H4 (cell line): ENCODE results near the gene BCL6B. TPM values are rescaled to one million over a fixed set of nuclear protein-coding genes. Genes with fewer than 3 reads are reported as not detected.
A peak's percentile ranks its signal among the peaks of the same experiment; 100 is the strongest.
"Not testable (repeated sequence)": the region's sequence is repeated elsewhere in the genome, so short reads cannot be mapped to it uniquely, and the experiment has no call there.

ENCODE experiments used
- DNase-seq: peaks from one replicate; pipeline ENCODE4 v3.0.0-alpha.2; 2015; ENCODE audit warnings: low spot score
- total RNA-seq: library from RNA; depleted of rRNA; stranded (reverse); fragments of >200 nt; shearing (Covaris generic); gene quantifications from 2 replicates; pipeline ENCODE4 v1.2.3, GENCODE V29; 2014

BCL6B gene
- total RNA-seq, 1 experiment from 2014 or later, result not detected

- no peak for DNase-seq
Measured at GRCh38 chr17:7027335-7027734, 4.5 kb downstream of the BCL6B start.

- no peak for DNase-seq
Measured at GRCh38 chr17:7029096-7029495, 6.2 kb downstream of the BCL6B start.

DNA sequence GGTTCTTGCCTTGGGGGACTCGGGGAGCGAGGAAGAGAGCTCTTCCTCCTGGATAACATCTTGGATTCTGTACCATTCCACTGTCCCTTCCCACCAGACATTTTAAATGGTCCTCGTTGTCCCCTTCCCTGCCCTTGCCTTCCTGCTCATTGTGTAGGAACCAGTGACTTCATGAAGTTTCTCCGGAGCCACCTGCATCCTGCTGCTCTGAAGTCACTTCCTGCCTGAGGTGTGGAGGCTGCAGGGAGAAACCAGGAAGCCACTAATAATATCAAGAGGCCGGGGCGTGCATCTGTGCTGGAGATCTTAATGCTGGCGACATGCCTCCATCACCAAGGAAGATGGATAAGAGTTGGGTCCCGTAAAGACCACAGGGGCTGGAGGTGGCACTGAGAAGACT is 6.8 kb downstream of the BCL6B start:
- DNase-seq, result no peak

GRCh38 chr17:7034955-7035590 is 12.2 kb downstream of the BCL6B start:
- no peak for DNase-seq

DNA sequence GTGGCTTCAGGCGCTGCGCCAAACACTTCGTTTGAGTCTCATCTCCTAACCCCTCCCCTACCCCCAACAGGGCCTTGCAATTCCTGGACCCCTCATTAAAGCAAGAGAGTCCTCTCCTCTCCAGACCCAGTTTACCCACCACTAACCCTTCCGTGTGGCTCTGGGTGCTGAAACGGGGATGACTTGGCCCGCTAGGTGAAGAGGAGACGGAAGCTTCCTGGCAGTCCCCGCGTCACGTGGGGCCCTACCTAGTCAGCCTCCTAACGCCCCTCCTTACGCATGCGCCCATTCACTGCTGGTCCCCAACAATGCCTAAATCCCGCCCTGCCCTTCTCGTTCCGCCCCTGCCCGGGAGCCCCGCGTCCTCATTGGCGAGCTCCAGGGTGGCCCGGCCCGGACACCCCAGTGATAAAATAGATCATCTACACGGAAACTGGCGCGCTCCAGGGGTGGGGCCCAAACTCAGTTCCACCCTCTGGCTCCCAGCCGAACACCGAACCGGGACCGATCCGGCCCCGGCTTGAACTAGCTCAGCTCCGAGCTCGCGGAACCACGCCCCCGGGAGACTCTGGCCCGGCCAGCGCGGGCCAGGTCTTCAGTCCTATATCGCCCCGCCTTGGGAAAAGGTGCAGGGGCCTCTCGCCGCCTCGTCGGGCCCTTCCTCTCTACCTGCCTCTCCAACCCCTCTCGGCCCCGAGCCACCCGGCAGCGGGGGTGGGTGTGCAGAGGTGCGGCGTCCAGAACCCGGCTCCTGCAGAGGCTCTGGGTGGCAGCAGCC is 12.9 kb downstream of the BCL6B start, which contains the start of gene SLC16A13:
Gene SLC16A13, plus strand, starts transcription at position 425 of the 778 bp plus-strand sequence. CDS start 368 bp downstream, outside the sequence.
- peak; percentile 95 for DNase-seq

GRCh38 chr17:7038025-7038862 is 15.4 kb downstream of the BCL6B start:
- no peak for DNase-seq

GRCh38 chr17:7039832-7040231 is 17.0 kb downstream of the BCL6B start:
- DNase-seq, result no peak

DNA sequence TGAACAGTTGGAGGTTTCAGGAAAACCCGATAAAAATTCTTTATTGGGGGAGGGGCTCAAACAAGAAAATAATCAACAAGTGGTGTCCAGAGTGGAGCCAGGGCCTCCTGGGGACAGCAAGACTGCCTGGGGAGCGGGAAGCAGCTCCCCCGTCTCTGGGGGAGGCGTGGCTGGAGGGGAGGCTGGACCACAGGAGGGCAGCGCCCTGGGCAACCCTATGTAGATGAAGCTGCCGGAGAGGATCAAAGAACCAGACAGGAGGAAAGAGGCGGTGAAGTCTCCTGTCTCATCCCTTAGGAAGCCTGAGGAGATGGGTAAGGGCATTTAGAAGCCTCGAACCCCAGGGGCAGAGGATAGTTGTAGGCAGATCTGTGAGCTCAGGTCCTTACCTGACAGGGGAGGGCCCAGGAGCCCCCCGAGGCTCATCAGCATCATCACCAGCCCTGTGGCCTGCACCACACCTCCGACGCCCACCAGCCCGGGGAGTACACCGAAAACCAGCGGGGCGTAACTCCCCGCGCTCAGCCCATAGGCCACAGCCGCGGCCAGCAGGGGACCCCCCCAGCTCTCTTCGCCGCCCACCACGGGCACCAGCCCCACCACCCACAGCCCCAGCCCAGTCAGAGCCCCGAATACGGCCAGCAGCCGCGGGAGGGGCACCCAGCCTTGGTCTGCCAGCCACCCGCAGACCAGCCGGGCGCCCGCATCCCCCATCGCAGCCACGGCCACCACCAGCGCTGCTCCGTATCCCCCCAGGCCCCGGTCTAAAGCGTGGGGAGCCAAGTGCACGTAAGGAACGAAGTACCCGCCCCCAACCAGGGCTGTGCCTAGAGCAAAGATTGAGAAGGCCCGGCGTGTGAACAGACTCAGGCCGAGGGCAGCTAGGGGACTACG is 19.0 kb downstream of the BCL6B start:
- no peak for DNase-seq

GRCh38 chr17:7042501-7043181 is 19.8 kb downstream of the BCL6B start:
- DNase-seq, result no peak

DNA sequence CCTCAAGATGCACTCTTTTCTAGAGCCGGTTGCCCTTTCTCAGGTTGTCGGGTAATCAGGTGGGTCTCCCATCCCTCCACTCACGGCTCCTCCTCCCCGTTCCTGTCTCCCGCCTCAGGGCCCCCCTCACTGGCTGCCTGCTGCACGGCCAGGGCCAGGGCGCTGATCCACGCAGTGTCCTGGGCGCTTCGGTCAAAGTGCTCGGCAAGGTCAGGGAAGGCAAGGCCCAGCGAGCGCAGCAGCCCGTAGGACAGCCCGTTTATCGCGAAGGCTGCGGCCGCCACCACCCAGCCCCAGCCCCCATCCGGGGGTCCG is 20.3 kb downstream of the BCL6B start:
- no peak for DNase-seq

DNA sequence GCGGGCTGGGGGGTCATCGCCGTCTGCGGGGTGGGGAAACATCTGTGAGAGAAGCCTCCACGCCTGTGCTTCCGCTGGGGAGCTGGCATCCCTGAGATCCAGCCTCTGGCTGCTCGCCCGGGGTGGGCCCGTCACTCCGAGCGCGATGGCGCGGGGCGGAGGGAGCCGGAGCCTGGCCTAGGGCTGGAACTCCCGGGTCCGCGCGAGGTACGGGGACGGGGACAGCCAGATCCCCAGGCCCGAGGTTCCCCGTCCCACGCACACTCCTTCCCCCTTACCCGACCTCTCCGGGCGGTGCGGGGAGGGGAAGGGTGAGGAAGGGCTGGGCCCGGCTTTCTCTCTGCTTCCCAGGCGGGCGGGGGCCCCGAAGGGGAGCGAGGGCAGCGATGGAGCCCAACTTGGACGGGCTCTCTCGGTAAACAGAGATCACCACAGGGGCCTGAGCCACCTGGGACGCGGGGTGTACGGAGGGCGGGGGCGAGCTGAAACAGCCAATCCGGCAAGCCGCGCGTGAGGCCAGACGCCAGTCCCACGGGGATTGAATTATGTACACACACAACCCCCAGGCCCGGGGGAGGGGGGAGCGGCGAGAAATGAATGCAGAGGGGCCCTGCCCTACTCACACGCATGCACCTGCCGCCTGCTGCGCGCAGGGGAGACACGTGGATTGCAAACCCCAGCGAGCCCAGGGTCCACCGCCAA is 20.8 kb downstream of the BCL6B start, which contains the start of gene SLC16A11:
Gene SLC16A11, minus strand, starts transcription at position 596 of the 702 bp plus-strand sequence. Its CDS starts 579 bp downstream, at position 17.
- DNase-seq, result no peak

- peak; percentile 61 for DNase-seq
Measured at GRCh38 chr17:7045492-7046126, 22.8 kb downstream of the BCL6B start.

DNA sequence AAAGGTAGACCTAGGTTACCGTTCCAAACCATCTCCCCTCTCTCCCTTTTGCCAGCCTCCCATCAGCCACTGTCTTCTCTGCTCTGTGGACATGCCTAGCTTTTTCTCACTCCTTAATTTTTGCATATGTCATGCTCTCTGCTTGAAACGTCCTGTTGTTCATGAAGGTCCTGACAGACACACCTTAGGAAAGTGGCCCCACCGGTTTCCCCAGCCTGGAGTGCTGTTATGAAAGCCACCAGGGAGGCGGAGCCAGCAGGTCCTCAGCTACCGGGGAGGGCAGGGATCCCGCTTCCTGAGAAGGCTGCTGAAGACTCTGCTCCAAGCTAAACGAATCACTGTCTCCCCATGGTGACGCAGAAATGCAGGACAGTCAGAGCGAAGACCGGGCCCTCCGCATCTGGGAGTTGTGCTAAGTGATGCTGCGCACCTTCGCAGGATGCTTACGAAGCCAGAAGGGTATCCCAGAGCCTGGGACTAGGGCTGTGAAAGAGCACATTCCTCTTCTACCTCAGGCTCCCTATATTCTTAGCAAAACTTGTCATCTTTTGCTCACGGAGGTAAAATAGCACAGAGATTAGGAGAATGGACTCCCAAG is 23.4 kb downstream of the BCL6B start:
- DNase-seq, result no peak

DNA sequence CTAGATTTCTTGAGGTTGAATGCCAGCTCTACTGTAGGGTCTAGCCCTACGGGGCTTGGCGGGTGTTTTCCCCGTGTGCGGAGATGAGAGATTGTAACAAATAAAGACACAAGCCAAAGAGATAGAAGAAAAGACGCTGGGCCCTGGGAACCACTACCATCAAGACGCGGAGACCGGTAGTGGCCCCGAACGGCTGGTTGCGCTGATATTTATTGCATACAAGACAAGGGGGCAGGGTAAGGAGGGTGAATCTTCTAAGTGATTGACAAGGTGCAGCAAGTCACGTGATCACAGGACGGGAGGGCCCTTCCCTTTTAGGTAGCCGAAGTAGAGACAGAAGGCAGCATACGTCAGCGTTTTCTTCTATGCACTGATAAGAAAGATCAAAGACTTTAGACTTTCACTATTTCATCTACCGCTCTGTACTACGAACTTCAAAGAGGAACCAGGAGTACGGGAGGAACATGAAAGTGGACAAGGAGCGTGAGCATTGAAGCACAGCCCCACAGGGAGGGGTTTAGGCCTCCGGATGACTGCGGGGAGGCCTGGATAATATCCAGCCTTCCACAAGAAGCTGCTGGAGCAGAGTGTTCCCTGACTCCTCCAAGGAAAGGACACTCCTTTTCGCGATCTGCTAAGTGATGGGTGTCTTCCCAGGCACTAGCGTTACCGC is 24.0 kb downstream of the BCL6B start:
- DNase-seq, result not testable (repeated sequence)

- DNase-seq, result no peak
Measured at GRCh38 chr17:7047566-7047965, 24.7 kb downstream of the BCL6B start.

DNA sequence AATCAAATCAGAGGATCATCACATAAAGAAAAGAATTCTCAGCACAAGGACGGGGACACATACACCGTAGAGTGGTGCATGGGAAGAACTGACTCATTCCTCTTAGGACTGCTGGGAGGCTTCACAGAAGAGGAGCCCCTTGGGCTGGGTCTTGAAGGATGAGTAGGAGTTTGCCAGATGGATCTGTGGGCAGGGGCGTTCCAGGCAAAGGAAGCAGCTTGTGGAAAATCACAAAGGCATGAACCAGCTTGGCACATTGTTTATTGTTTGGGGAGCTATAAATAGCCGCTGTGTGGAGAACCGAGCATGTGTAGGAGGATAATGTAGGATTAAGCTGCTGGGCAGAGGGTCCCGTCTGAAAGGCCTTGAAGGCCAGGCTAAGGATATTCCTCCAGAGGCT is 26.1 kb downstream of the BCL6B start:
- DNase-seq, result peak; percentile 53

GRCh38 chr17:7050583-7050982 is 27.7 kb downstream of the BCL6B start:
- not testable (repeated sequence) for DNase-seq

- DNase-seq, result peak; percentile 80
Measured at GRCh38 chr17:7056386-7056785, 33.5 kb downstream of the BCL6B start.
